ENCODE data around the gene LTB4R2. TPM values are rescaled to one million over a fixed set of nuclear protein-coding genes. Genes with fewer than 3 reads are reported as not detected.

LTB4R2 gene
- total RNA-seq, 2 donors from 2014 or later, result 17.3 to 23.3 TPM

GRCh38 chr14:24298892-24299254, 11.1 kb upstream of the LTB4R2 start:
- peaks cover 30% of the 10 kb centered on the region for H3K4me1 Mint-ChIP-seq
- H3K4me3 Mint-ChIP-seq, result peak overlapping the region; percentile 96
- DNase-seq (no peak), ATAC-seq (no peak)
- peaks cover 10% of the 10 kb centered on the region for H3K36me3 Mint-ChIP-seq (ENCODE audit: low read depth)
- H3K27me3 Mint-ChIP-seq, result no peaks in the 10 kb centered on the region
- peak overlapping the region; percentile 93 for H3K27ac Mint-ChIP-seq
- H3K9me3 ChIP-seq (ENCODE audit: control insufficient read depth, low read length, poor library complexity, severe bottlenecking), result no peaks in the 10 kb centered on the region

GRCh38 chr14:24299255-24300191, 10.4 kb upstream of the LTB4R2 start, which contains the start of the genes DHRS1 and NOP9:
TSS of gene DHRS1 (minus strand) at chr14:24299780. CDS start at chr14:24299106, 674 bp downstream.
TSS of gene NOP9 (plus strand) at chr14:24299850. CDS start at chr14:24299955, 105 bp downstream.
- ATAC-seq (peak; percentile 85), DNase-seq (peak; percentile 83 to 91 (median 85))
- peaks cover 10% of the 10 kb centered on the region for H3K36me3 Mint-ChIP-seq (ENCODE audit: low read depth)
- peak within 1 kb of the TSS; percentile 93 for H3K27ac Mint-ChIP-seq
- peaks cover 30% of the 10 kb centered on the region for H3K4me1 Mint-ChIP-seq
- no peaks in the 10 kb centered on the region for H3K9me3 ChIP-seq (ENCODE audit: control insufficient read depth, low read length, poor library complexity, severe bottlenecking)
- peak within 1 kb of the TSS; percentile 96 for H3K4me3 Mint-ChIP-seq
- H3K27me3 Mint-ChIP-seq, result no peaks in the 10 kb centered on the region

- peak overlapping the region; percentile 96 for H3K4me3 Mint-ChIP-seq
- DNase-seq (no peak), ATAC-seq (no peak)
- H3K36me3 Mint-ChIP-seq (ENCODE audit: low read depth), result peaks cover 17% of the 10 kb centered on the region
- no peaks in the 10 kb centered on the region for H3K9me3 ChIP-seq (ENCODE audit: control insufficient read depth, low read length, poor library complexity, severe bottlenecking)
- peak overlapping the region; percentile 93 for H3K27ac Mint-ChIP-seq
- no peaks in the 10 kb centered on the region for H3K27me3 Mint-ChIP-seq
- H3K4me1 Mint-ChIP-seq, result peaks cover 30% of the 10 kb centered on the region
Observed at GRCh38 chr14:24300326-24300980, 9.5 kb upstream of the LTB4R2 start.

- Mint-ChIP-seq H3K27me3 (no peaks in the 10 kb centered on the region), H3K4me1 (peaks cover 19% of the 10 kb centered on the region), H3K36me3 (ENCODE audit: low read depth) (peaks cover 17% of the 10 kb centered on the region), H3K27ac (no peak overlapping the region), H3K4me3 (no peak overlapping the region)
- H3K9me3 ChIP-seq (ENCODE audit: control insufficient read depth, low read length, poor library complexity, severe bottlenecking), result no peaks in the 10 kb centered on the region
- ATAC-seq (no peak), DNase-seq (no peak)
Observed at GRCh38 chr14:24304019-24304387, 5.9 kb upstream of the LTB4R2 start.

- H3K9me3 ChIP-seq (ENCODE audit: control insufficient read depth, low read length, poor library complexity, severe bottlenecking), result no peaks in the 10 kb centered on the region
- no peak for ATAC-seq
- Mint-ChIP-seq H3K4me1 (peaks cover 32% of the 10 kb centered on the region), H3K27ac (no peak overlapping the region), H3K36me3 (ENCODE audit: low read depth) (peaks cover 17% of the 10 kb centered on the region), H3K27me3 (no peaks in the 10 kb centered on the region), H3K4me3 (peak overlapping the region; percentile 68)
- no peak for DNase-seq
Observed at GRCh38 chr14:24307156-24307574, 2.8 kb upstream of the LTB4R2 start.

GRCh38 chr14:24307575-24308341, 2.2 kb upstream of the LTB4R2 start, which contains the start of gene CIDEB:
TSS of gene CIDEB (minus strand) at chr14:24307977. CDS start at chr14:24307858, 119 bp downstream.
- peak; percentile 21 for ATAC-seq
- peaks cover 38% of the 10 kb centered on the region for H3K4me1 Mint-ChIP-seq
- H3K27ac Mint-ChIP-seq, result peak within 1 kb of the TSS; percentile 91
- H3K36me3 Mint-ChIP-seq (ENCODE audit: low read depth), result peaks cover 17% of the 10 kb centered on the region
- peak within 1 kb of the TSS; percentile 68 for H3K4me3 Mint-ChIP-seq
- DNase-seq, result peak; percentile 27 to 49 (median 32)
- H3K9me3 ChIP-seq (ENCODE audit: control insufficient read depth, low read length, poor library complexity, severe bottlenecking), result no peaks in the 10 kb centered on the region
- H3K27me3 Mint-ChIP-seq, result no peaks in the 10 kb centered on the region

- no peaks in the 10 kb centered on the region for H3K9me3 ChIP-seq (ENCODE audit: control insufficient read depth, low read length, poor library complexity, severe bottlenecking)
- peaks cover 44% of the 10 kb centered on the region for H3K4me1 Mint-ChIP-seq
- DNase-seq (no peak), ATAC-seq (no peak)
- H3K27me3 Mint-ChIP-seq, result no peaks in the 10 kb centered on the region
- H3K27ac Mint-ChIP-seq, result peak overlapping the region; percentile 91
- H3K36me3 Mint-ChIP-seq (ENCODE audit: low read depth), result peaks cover 17% of the 10 kb centered on the region
- H3K4me3 Mint-ChIP-seq, result peak overlapping the region; percentile 62
Observed at GRCh38 chr14:24308342-24309124, 1.4 kb upstream of the LTB4R2 start.

- H3K9me3 ChIP-seq (ENCODE audit: control insufficient read depth, low read length, poor library complexity, severe bottlenecking), result no peaks in the 10 kb centered on the region
- no peaks in the 10 kb centered on the region for H3K27me3 Mint-ChIP-seq
- peaks cover 59% of the 10 kb centered on the region for H3K4me1 Mint-ChIP-seq
- ATAC-seq (no peak), DNase-seq (no peak)
- H3K36me3 Mint-ChIP-seq (ENCODE audit: low read depth), result peaks cover 15% of the 10 kb centered on the region
- H3K4me3 Mint-ChIP-seq, result peak overlapping the region; percentile 87
- H3K27ac Mint-ChIP-seq, result peak overlapping the region; percentile 91
Observed at GRCh38 chr14:24310265-24310645, 315 bp downstream of the LTB4R2 start.

- H3K27ac Mint-ChIP-seq, result peak within 1 kb of the TSS; percentile 96
- DNase-seq, result peak; percentile 58 to 62 (median 62)
- H3K36me3 Mint-ChIP-seq (ENCODE audit: low read depth), result peaks cover 9% of the 10 kb centered on the region
- H3K9me3 ChIP-seq (ENCODE audit: control insufficient read depth, low read length, poor library complexity, severe bottlenecking), result no peaks in the 10 kb centered on the region
- H3K4me1 Mint-ChIP-seq, result peaks cover 64% of the 10 kb centered on the region
- no peaks in the 10 kb centered on the region for H3K27me3 Mint-ChIP-seq
- H3K4me3 Mint-ChIP-seq, result peak within 1 kb of the TSS; percentile 87
- peak; percentile 86 for ATAC-seq
Observed at GRCh38 chr14:24310646-24311604, 985 bp downstream of the LTB4R2 start, which contains the start of gene LTB4R. TSS of gene LTB4R (plus strand) at chr14:24311502. CDS start at chr14:24315652, 4,150 bp downstream.

- H3K4me3 Mint-ChIP-seq, result peak overlapping the region; percentile 87
- H3K9me3 ChIP-seq (ENCODE audit: control insufficient read depth, low read length, poor library complexity, severe bottlenecking), result no peaks in the 10 kb centered on the region
- peaks cover 6% of the 10 kb centered on the region for H3K36me3 Mint-ChIP-seq (ENCODE audit: low read depth)
- H3K4me1 Mint-ChIP-seq, result peaks cover 64% of the 10 kb centered on the region
- no peaks in the 10 kb centered on the region for H3K27me3 Mint-ChIP-seq
- H3K27ac Mint-ChIP-seq, result peak overlapping the region; percentile 96
- DNase-seq (no peak), ATAC-seq (peak; percentile 5)
Observed at GRCh38 chr14:24311837-24312615, 2.1 kb downstream of the LTB4R2 start.
